HepG2 (cell line): Measurements from ENCODE around the gene PAQR5. TPM values are rescaled to one million over a fixed set of nuclear protein-coding genes. Genes with fewer than 3 reads are reported as not detected.

Experiments used
- ATAC-seq: fragments of 200-7000 bp; cut with Tn5 transposase; 3 replicates; pipeline ENCODE4 v1.9.1; 2020; ENCODE audit warnings: mild to moderate bottlenecking, moderate library complexity
- BruUV-seq: library from RNA; stranded (reverse); fragments of 400-500 nt; replicated peaks from 2 replicates; lab custom pipeline; 2021; lab: Mats Ljungman, UMichigan
- CTCF ChIA-PET: fragments of 300-600 bp; formaldehyde crosslinking; extraction: SDS; loops from one replicate; lab custom pipeline; 2021; ENCODE audit warnings: low total read pairs, inconsistent platforms, low intra/inter-chr PET ratio; lab: Yijun Ruan, JAX
- POLR2A ChIA-PET: fragments of 350-600 bp; sonication (Branson Sonifier 250); formaldehyde crosslinking; loops from one replicate; lab custom pipeline; 2020; ENCODE audit warnings: antibody characterized with exemption, inconsistent platforms; lab: Yijun Ruan, JAX
- DNase-seq: peaks from one replicate; pipeline ENCODE4 v3.0.0-alpha.2; 2015; ENCODE audit warnings: low spot score
- FAIRE-seq: peaks from 3 replicates; lab custom pipeline; 2011; peaks lifted over from hg19 to GRCh38; lab: Jason Lieb, UNC
- H2AFZ ChIP-seq: one replicate; pipeline ENCODE4 v1.6.1; 2011; ENCODE audit warnings: low read length, inconsistent platforms
- H3K27ac ChIP-seq: fragments of 300-600 bp; 3 replicates; pipeline ENCODE4 v1.8.0; 2011; ENCODE audit warnings: mixed run types, mild to moderate bottlenecking, mixed read lengths, low read length, inconsistent platforms; ENCODE audit not compliant: insufficient read depth; ENCODE audit errors: extremely low read length
- H3K27me3 ChIP-seq, 2 experiments: fragments of 200-600 bp in 1 of 2; 2 replicates in 1 of 2; 3 replicates in 1 of 2; pipeline versions ENCODE4 v1.6.0 to v1.8.0; 2011; ENCODE audit warnings: low read length in 2 of 2, mild to moderate bottlenecking in 2 of 2, moderate library complexity in 2 of 2, inconsistent platforms in 1 of 2; ENCODE audit not compliant: insufficient read depth in 2 of 2, control insufficient read depth in 1 of 2
- H3K36me3 ChIP-seq, 2 experiments: fragments of 200-600 bp in 1 of 2; replicated peaks in 1 of 2; 2 replicates in 1 of 2; 3 replicates in 1 of 2; pipeline versions ENCODE4 v1.5.1 to v1.8.0; 2011; ENCODE audit warnings: low read length in 2 of 2, inconsistent platforms in 1 of 2; ENCODE audit not compliant: insufficient read depth in 2 of 2, control insufficient read depth in 1 of 2
- H3K4me1 ChIP-seq: 2 replicates; pipeline ENCODE4 v1.5.1; 2012; ENCODE audit warnings: low read length, inconsistent platforms; ENCODE audit not compliant: insufficient read depth
- H3K4me2 ChIP-seq: 2 replicates; pipeline ENCODE4 v1.6.0; 2011; ENCODE audit warnings: low read depth, low read length, inconsistent platforms
- H3K4me3 ChIP-seq, 3 experiments: fragments of 200-600 bp in 1 of 3; sonication (generic), shearing (Covaris generic) in 1 of 3; replicated peaks in 1 of 3; 2 replicates each; pipeline ENCODE4 v1.5.1; 2011 to 2016; ENCODE audit warnings: low read length in 3 of 3, inconsistent platforms in 2 of 3, low read depth in 2 of 3, mild to moderate bottlenecking in 2 of 3, control low read depth in 1 of 3, mixed read lengths in 1 of 3; ENCODE audit not compliant: insufficient read depth in 1 of 3
- H3K79me2 ChIP-seq: one replicate; pipeline ENCODE4 v1.6.1; 2011; ENCODE audit warnings: low read length, inconsistent platforms; ENCODE audit not compliant: insufficient read depth
- H3K9ac ChIP-seq: 2 replicates; pipeline ENCODE4 v1.6.0; 2011; ENCODE audit warnings: mild to moderate bottlenecking, low read depth, low read length, inconsistent platforms; ENCODE audit not compliant: insufficient read depth
- H3K9me3 ChIP-seq: 2 replicates; pipeline ENCODE4 v1.5.1; 2012; ENCODE audit warnings: mild to moderate bottlenecking, low read length
- H4K20me1 ChIP-seq: 2 replicates; pipeline ENCODE4 v1.6.0; 2011; ENCODE audit warnings: inconsistent platforms, mild to moderate bottlenecking, low read length, moderate library complexity; ENCODE audit not compliant: insufficient read depth
- AHR ChIP-seq: IDR thresholded peaks from 2 replicates; pipeline ENCODE4 v1.6.1; 2018; ENCODE audit warnings: missing genetic modification reagents, missing compliant biosample characterization
- ARID3A ChIP-seq: IDR thresholded peaks from 2 replicates; pipeline ENCODE4 v1.6.1; 2012; ENCODE audit warnings: low read depth, low read length, improper control_type of control experiment
- ERF ChIP-seq: IDR thresholded peaks from 2 replicates; pipeline ENCODE4 v1.6.1; 2018; ENCODE audit warnings: missing biosample characterization, missing genetic modification reagents
- FOXA1 ChIP-seq, 2 experiments: fragments of 450-650 bp in 1 of 2; sonication (generic) in 1 of 2; formaldehyde crosslinking in 1 of 2; IDR thresholded peaks; 2 replicates each; pipeline versions ENCODE4 v1.4.0 to v1.6.1; 2016 to 2020; ENCODE audit warnings: missing genetic modification reagents in 1 of 2
- HCFC1 ChIP-seq: fragments of 150-350 bp; IDR thresholded peaks from 2 replicates; pipeline ENCODE4 v1.6.1; 2014; ENCODE audit warnings: low read depth, low read length
- HIC2 ChIP-seq: sonication (generic); formaldehyde crosslinking; IDR thresholded peaks from 2 replicates; pipeline ENCODE4 v1.9.0; 2022; ENCODE audit warnings: low read depth, missing genetic modification reagents
- SP5 ChIP-seq: IDR thresholded peaks from 2 replicates; pipeline ENCODE4 v1.6.1; 2016; ENCODE audit warnings: low read depth, borderline replicate concordance
- TGIF2 ChIP-seq: IDR thresholded peaks from 2 replicates; pipeline ENCODE4 v1.6.1; 2016; ENCODE audit warnings: control low read depth, missing compliant biosample characterization
- ZSCAN31 ChIP-seq: sonication (generic); formaldehyde crosslinking; IDR thresholded peaks from 2 replicates; pipeline ENCODE4 v1.5.0; 2020; ENCODE audit warnings: low read depth, mild to moderate bottlenecking, missing genetic modification reagents
- WGBS: methylation state at CpG from one replicate; pipeline ENCODE4 v1.1.6; 2017; ENCODE audit warnings: low lambda C conversion rate; 5-methylcytosine and 5-hydroxymethylcytosine counted together
- in situ Hi-C: cut with HindIII; loops from 2 replicates; pipeline ENCODE4 v1.10.0; 2017; ENCODE audit warnings: low pct_unique_long_range_greater_than_20kb; ENCODE audit not compliant: extremely low pct_ligation_motif_present
- intact Hi-C: fragments of 100-400 bp; cut with micrococcal nuclease; formaldehyde crosslinking; loops from one replicate; pipeline ENCODE4 v1.10.0; 2022; ENCODE audit not compliant: unreplicated experiment
- polyA plus RNA-seq, 8 experiments: library from polyadenylated mRNA; depleted of rRNA in 3 of 8; stranded (reverse) in 7 of 8; unstranded in 1 of 8; fragments of >200 nt; fragmentation: Illumina TruSeq in 4 of 8; extraction: Trizol in 4 of 8; gene quantifications; 2 replicates each; pipeline versions ENCODE4 v1.2.1 to v1.2.3, GENCODE V29; 2011 to 2016; ENCODE audit warnings: low read depth in 4 of 8, missing spikeins in 1 of 8, mixed read lengths in 1 of 8; ENCODE audit not compliant: insufficient read depth in 1 of 8
- total RNA-seq, 5 experiments: library from RNA; depleted of rRNA; stranded (reverse); fragments of >200 nt; fragmentation: Illumina TruSeq; extraction: Trizol; gene quantifications; 2 replicates each; pipeline ENCODE4 v1.2.3, GENCODE V29; 2016; ENCODE audit warnings: low read depth in 1 of 5
- TF ChIP-seq, protein P1 (sequence below): sonication (generic); formaldehyde crosslinking; IDR thresholded peaks from 2 replicates; pipeline ENCODE4 v1.4.0; 2020; ENCODE audit warnings: missing genetic modification reagents

Gene PAQR5
- total and polyA plus RNA-seq, 2 of the 13 experiments (the other 11 are each of a cell fraction or from before 2014, with no cell fraction given), result 0.53 to 1.3 TPM

GRCh38 chr15:69344238-69344637 lies 45.5 kb downstream of the PAQR5 start:
- in situ Hi-C loops (no loop called here), intact Hi-C loops (no loop called here)
- no peak overlapping the region for H3K27ac ChIP-seq
- H3K9ac ChIP-seq, result no peak overlapping the region
- ChIA-PET POLR2A (no interaction called here), CTCF (no interaction called here)
- H3K4me3 ChIP-seq, result no peak overlapping the region
- no peaks in the 10 kb centered on the region for H3K4me1 ChIP-seq
- H3K27me3 ChIP-seq, result no peaks in the 10 kb centered on the region
- DNase-seq (no peak), FAIRE-seq (no peak), ATAC-seq (no peak)
- no peaks in the 10 kb centered on the region for H3K36me3 ChIP-seq
- WGBS, result 60% methylated on average over 2 of the region's 2 CpGs
- no peak overlapping the region for H3K4me2 ChIP-seq
- no TSS peak for BruUV-seq
- no peaks in the 10 kb centered on the region for H3K9me3 ChIP-seq
- H2AFZ ChIP-seq, result no peak overlapping the region
- TF ChIP-seq HIC2 (CRISPR knock-in tag) (no peak), ERF (CRISPR knock-in tag) (no peak), SP5 (CRISPR knock-in tag) (no peak), FOXA1 (IDR thresholded peaks at IDR 0.05) (no peak), FOXA1 (CRISPR knock-in tag; IDR thresholded peaks at IDR 0.05) (no peak), ZSCAN31 (CRISPR knock-in tag) (no peak), ARID3A (no peak), TGIF2 (CRISPR knock-in tag) (no peak), AHR (no peak), HCFC1 (no peak)
- TF ChIP-seq, protein P1, sequence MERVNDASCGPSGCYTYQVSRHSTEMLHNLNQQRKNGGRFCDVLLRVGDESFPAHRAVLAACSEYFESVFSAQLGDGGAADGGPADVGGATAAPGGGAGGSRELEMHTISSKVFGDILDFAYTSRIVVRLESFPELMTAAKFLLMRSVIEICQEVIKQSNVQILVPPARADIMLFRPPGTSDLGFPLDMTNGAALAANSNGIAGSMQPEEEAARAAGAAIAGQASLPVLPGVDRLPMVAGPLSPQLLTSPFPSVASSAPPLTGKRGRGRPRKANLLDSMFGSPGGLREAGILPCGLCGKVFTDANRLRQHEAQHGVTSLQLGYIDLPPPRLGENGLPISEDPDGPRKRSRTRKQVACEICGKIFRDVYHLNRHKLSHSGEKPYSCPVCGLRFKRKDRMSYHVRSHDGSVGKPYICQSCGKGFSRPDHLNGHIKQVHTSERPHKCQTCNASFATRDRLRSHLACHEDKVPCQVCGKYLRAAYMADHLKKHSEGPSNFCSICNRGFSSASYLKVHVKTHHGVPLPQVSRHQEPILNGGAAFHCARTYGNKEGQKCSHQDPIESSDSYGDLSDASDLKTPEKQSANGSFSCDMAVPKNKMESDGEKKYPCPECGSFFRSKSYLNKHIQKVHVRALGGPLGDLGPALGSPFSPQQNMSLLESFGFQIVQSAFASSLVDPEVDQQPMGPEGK (CRISPR knock-in tag), result no peak
- H3K79me2 ChIP-seq, result no peaks in the 10 kb centered on the region
- no peaks in the 10 kb centered on the region for H4K20me1 ChIP-seq
